GM21786 (cell line): ENCODE data around the gene RNF215.

Source experiments
- ATAC-seq: cut with Tn5 transposase; IDR thresholded peaks from one replicate; pipeline ENCODE4 v1.9.1; 2021; ENCODE audit not compliant: unreplicated experiment

The RNF215 gene

GRCh38 chr22:30397656-30398635, 10.7 kb upstream of the RNF215 start:
- ATAC-seq, result no peak

GRCh38 chr22:30396871-30397655, 9.9 kb upstream of the RNF215 start, which contains the start of gene SEC14L2:
Gene SEC14L2, plus strand, starts transcription at chr22:30397018. Its CDS starts 99 bp downstream, at chr22:30397117.
- ATAC-seq, result no peak

- no peak for ATAC-seq
These were observed 6.7 kb upstream of the RNF215 start for GRCh38 chr22:30393885-30394284.

GRCh38 chr22:30393322-30393680, 6.1 kb upstream of the RNF215 start:
- no peak for ATAC-seq

GRCh38 chr22:30392661-30393321, 5.6 kb upstream of the RNF215 start:
- no peak for ATAC-seq

GRCh38 chr22:30390974-30391691, 3.9 kb upstream of the RNF215 start:
- ATAC-seq, result no peak

- no peak for ATAC-seq
These were observed 627 bp downstream of the RNF215 start for GRCh38 chr22:30386608-30386959.

GRCh38 chr22:30385942-30386341, 1.3 kb downstream of the RNF215 start:
- ATAC-seq, result no peak

- no peak for ATAC-seq
These were observed 4.2 kb downstream of the RNF215 start for GRCh38 chr22:30383061-30383460.

- no peak for ATAC-seq
These were observed 4.9 kb downstream of the RNF215 start for GRCh38 chr22:30382340-30382739.

- no peak for ATAC-seq
These were observed 5.9 kb downstream of the RNF215 start for GRCh38 chr22:30381264-30381663.

GRCh38 chr22:30380011-30380410, 7.2 kb downstream of the RNF215 start:
- no peak for ATAC-seq

- ATAC-seq, result no peak
These were observed 11.8 kb downstream of the RNF215 start for GRCh38 chr22:30375312-30375849.

- ATAC-seq, result no peak
These were observed 13.6 kb downstream of the RNF215 start for GRCh38 chr22:30373331-30374325.

- ATAC-seq, result no peak
These were observed 14.3 kb downstream of the RNF215 start for GRCh38 chr22:30372915-30373314.

- no peak for ATAC-seq
These were observed 15.2 kb downstream of the RNF215 start for GRCh38 chr22:30371981-30372380.

- no peak for ATAC-seq
These were observed 15.9 kb downstream of the RNF215 start for GRCh38 chr22:30371321-30371720.

GRCh38 chr22:30370641-30371230, 16.5 kb downstream of the RNF215 start:
- ATAC-seq, result no peak

- no peak for ATAC-seq
These were observed 18.8 kb downstream of the RNF215 start for GRCh38 chr22:30368420-30368819.
